Measurements from ENCODE around the gene PSMB11. TPM values are rescaled to one million over a fixed set of nuclear protein-coding genes. Genes with fewer than 3 reads are reported as not detected.

Gene PSMB11
- total RNA-seq, 4 donors from 2014 or later, result not detected

DNA sequence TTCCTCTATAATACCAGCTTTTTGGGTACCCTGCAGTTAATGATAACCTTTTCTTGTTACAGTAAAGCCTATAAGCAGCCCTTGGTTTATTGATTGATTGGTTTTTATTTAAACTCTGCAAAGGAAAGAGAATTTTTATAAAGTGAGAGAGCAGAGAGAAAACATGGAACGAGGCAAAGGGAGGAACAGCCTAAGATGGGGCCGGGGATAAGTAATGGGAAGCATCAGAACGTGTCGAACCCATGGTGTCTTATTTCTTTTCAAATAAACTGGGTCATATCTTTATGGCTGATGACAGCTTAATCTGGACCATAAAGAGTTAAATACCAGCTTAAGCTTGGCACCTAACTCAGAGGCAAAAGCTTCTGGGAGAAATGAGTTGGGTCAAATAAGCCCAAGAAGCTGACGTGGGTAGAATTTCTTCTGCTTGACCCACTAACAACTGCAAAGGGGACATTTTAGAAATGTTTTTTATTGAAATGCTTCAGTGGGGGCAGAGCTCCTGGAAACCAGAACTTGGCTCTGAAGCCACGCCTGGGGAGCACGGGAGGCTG lies 20.0 kb upstream of the PSMB11 start:
- H3K9me3 ChIP-seq, result no peaks in the 10 kb centered on the region
- no peaks in the 10 kb centered on the region for H3K4me1 ChIP-seq
- intact Hi-C loops (cut with DNase I; ENCODE audit: low total_unique reads), result no loop called here

DNA sequence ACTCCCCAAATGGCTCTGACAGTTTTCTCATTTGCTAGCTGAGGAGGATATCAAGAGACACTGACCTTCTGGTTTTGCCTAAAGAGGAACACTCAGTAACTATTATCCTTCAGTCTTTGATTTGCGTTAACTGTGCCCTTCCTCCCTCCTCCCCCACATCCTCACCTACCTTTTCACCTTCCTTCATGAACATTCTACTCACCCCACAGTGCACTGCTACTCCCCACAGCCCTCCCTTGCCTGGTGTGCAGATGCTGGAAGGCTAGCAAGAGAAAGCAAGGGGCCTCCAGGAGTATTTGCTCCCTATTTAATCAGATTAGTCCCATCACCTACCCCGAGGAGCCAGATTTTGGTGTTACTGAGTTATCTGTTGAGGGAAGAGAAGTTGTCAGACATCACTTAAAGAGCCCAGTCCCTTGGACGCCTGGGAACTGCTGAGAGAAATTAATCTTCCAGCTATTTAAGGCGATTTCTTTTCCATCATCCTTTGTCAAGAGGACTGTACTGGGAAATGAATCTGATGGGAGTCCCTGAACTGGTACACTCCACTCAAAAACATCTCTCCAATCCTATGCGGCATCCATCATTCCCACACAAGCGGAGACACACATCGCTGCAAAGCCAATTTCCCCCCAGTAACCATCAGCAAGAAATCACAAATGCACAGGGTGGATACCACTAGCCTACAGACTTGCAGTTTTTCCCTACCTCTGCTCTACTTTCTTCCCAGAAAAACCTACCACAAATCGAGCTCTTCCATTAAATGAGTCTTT lies 18.8 kb upstream of the PSMB11 start:
- Histone ChIP-seq H3K4me3 (no peak overlapping the region), H3K27ac (no peak overlapping the region), H3K9me3 (no peaks in the 10 kb centered on the region), H3K36me3 (no peaks in the 10 kb centered on the region), H3K4me1 (no peaks in the 10 kb centered on the region), H3K27me3 (no peaks in the 10 kb centered on the region)
- intact Hi-C loops (cut with DNase I; ENCODE audit: low total_unique reads), result no loop called here
- no peak for DNase-seq
- no peak for TF ChIP-seq POLR2A (IDR thresholded peaks at IDR 0.05)
- no peak for TF ChIP-seq CTCF (IDR thresholded peaks at IDR 0.05)

More for the DNA sequence above, 20.0 kb upstream of the PSMB11 start:
- Histone ChIP-seq H3K36me3 (no peaks in the 10 kb centered on the region), H3K27ac (no peak overlapping the region), H3K4me3 (no peak overlapping the region), H3K27me3 (no peaks in the 10 kb centered on the region)
- TF ChIP-seq POLR2A (IDR thresholded peaks at IDR 0.05) (no peak), CTCF (IDR thresholded peaks at IDR 0.05) (no peak)
- DNase-seq, result no peak

- H3K36me3 ChIP-seq, result no peaks in the 10 kb centered on the region
- intact Hi-C loops (cut with DNase I; ENCODE audit: low total_unique reads), result no loop called here
- no peaks in the 10 kb centered on the region for H3K9me3 ChIP-seq
- H3K27ac ChIP-seq, result no peak overlapping the region
- no peaks in the 10 kb centered on the region for H3K27me3 ChIP-seq
- no peaks in the 10 kb centered on the region for H3K4me1 ChIP-seq
- no peak for DNase-seq
- no peak overlapping the region for H3K4me3 ChIP-seq
- TF ChIP-seq POLR2A (IDR thresholded peaks at IDR 0.05) (no peak), CTCF (IDR thresholded peaks at IDR 0.05) (no peak)
Observed at GRCh38 chr14:23023795-23024152, 18.2 kb upstream of the PSMB11 start.

GRCh38 chr14:23024612-23025075 lies 17.4 kb upstream of the PSMB11 start:
- H3K4me1 ChIP-seq, result no peaks in the 10 kb centered on the region
- no peaks in the 10 kb centered on the region for H3K27me3 ChIP-seq
- H3K27ac ChIP-seq, result no peak overlapping the region
- intact Hi-C loops (cut with DNase I; ENCODE audit: low total_unique reads), result no loop called here
- no peak for DNase-seq
- H3K4me3 ChIP-seq, result no peak overlapping the region
- no peaks in the 10 kb centered on the region for H3K36me3 ChIP-seq
- H3K9me3 ChIP-seq, result no peaks in the 10 kb centered on the region
- no peak for TF ChIP-seq POLR2A (IDR thresholded peaks at IDR 0.05)
- TF ChIP-seq CTCF (IDR thresholded peaks at IDR 0.05), result no peak

GRCh38 chr14:23025151-23025814 lies 16.7 kb upstream of the PSMB11 start:
- TF ChIP-seq POLR2A (IDR thresholded peaks at IDR 0.05), result no peak
- no peak for TF ChIP-seq CTCF (IDR thresholded peaks at IDR 0.05)
- H3K4me1 ChIP-seq, result no peaks in the 10 kb centered on the region
- H3K27ac ChIP-seq, result no peak overlapping the region
- H3K9me3 ChIP-seq, result no peaks in the 10 kb centered on the region
- no peak for DNase-seq
- intact Hi-C loops (cut with DNase I; ENCODE audit: low total_unique reads), result no loop called here
- no peak overlapping the region for H3K4me3 ChIP-seq
- H3K27me3 ChIP-seq, result no peaks in the 10 kb centered on the region
- H3K36me3 ChIP-seq, result no peaks in the 10 kb centered on the region

Measured in uterus (tissue), 4 donors.